K562 (cell line): ENCODE measurements around the gene TMPRSS5. TPM values are rescaled to one million over a fixed set of nuclear protein-coding genes. Genes with fewer than 3 reads are reported as not detected.
A peak's percentile ranks its signal among the peaks of the same experiment; 100 is the strongest.

Source experiments
- ATF2 ChIP-seq: sonication (generic); formaldehyde crosslinking; IDR thresholded peaks from 2 replicates; pipeline ENCODE4 v1.8.1; 2022; ENCODE audit warnings: missing genetic modification reagents
- ATF3 ChIP-seq, 2 experiments: fragments of 450-650 bp in 1 of 2; sonication (generic) in 1 of 2; formaldehyde crosslinking in 1 of 2; IDR thresholded peaks in 1 of 2; conservative IDR thresholded peaks in 1 of 2; 2 replicates each; pipeline versions ENCODE4 v1.6.1 to v1.8.1; 2016 to 2023; ENCODE audit warnings: mild to moderate bottlenecking in 2 of 2, moderate library complexity in 2 of 2, inconsistent platforms in 1 of 2, missing genetic modification reagents in 1 of 2
- CEBPB ChIP-seq: fragments of 450-650 bp; IDR thresholded peaks from 2 replicates; pipeline ENCODE4 v1.6.1; 2016; ENCODE audit warnings: missing genetic modification characterization, missing compliant biosample characterization
- CLOCK ChIP-seq: fragments of 250-450 bp; sonication (Bioruptor Pico); IDR thresholded peaks from 2 replicates; pipeline ENCODE4 v1.4.0; 2020; ENCODE audit warnings: mild to moderate bottlenecking, moderate library complexity, borderline replicate concordance
- EHMT2 ChIP-seq: fragments of 450-650 bp; IDR thresholded peaks from 2 replicates; pipeline ENCODE4 v1.6.1; 2018; ENCODE audit warnings: antibody characterized with exemption
- GTF2F1 ChIP-seq: IDR thresholded peaks from 2 replicates; pipeline ENCODE4 v1.6.1; 2011; ENCODE audit warnings: low read depth, low read length, improper control_type of control experiment
- HDAC1 ChIP-seq, 2 experiments: fragments of 450-650 bp; IDR thresholded peaks; 2 replicates each; pipeline ENCODE4 v1.6.1; 2016 to 2017; ENCODE audit warnings: inconsistent platforms in 1 of 2, mild to moderate bottlenecking in 1 of 2, moderate library complexity in 1 of 2
- IRF2 ChIP-seq: sonication (generic); formaldehyde crosslinking; IDR thresholded peaks from 2 replicates; pipeline ENCODE4 v1.8.1; 2022; ENCODE audit warnings: mild to moderate bottlenecking, missing genetic modification reagents
- KAT8 ChIP-seq: fragments of 450-650 bp; IDR thresholded peaks from 2 replicates; pipeline ENCODE4 v1.6.1; 2016; ENCODE audit warnings: low read depth, mild to moderate bottlenecking
- KLF13 ChIP-seq: fragments of 450-650 bp; IDR thresholded peaks from 2 replicates; pipeline ENCODE4 v1.6.1; 2016; ENCODE audit warnings: missing genetic modification characterization, low read depth, mild to moderate bottlenecking, missing compliant biosample characterization, moderate library complexity, borderline replicate concordance
- NCOR1 ChIP-seq: fragments of 450-650 bp; IDR thresholded peaks from 2 replicates; pipeline ENCODE4 v1.6.1; 2016; ENCODE audit warnings: mild to moderate bottlenecking, moderate library complexity
- NFE2L1 ChIP-seq: fragments of 450-650 bp; IDR thresholded peaks from 2 replicates; pipeline ENCODE4 v1.6.1; 2016; ENCODE audit warnings: missing genetic modification characterization, low read depth, mild to moderate bottlenecking, missing compliant biosample characterization, moderate library complexity, borderline replicate concordance
- NR2C1 ChIP-seq, 2 experiments: fragments of 450-650 bp; IDR thresholded peaks; 2 replicates each; pipeline ENCODE4 v1.6.1; 2017; ENCODE audit warnings: mild to moderate bottlenecking in 2 of 2, antibody characterized with exemption in 1 of 2, inconsistent platforms in 1 of 2, missing compliant biosample characterization in 1 of 2, missing genetic modification characterization in 1 of 2
- PHB2 ChIP-seq: fragments of 450-650 bp; IDR thresholded peaks from 2 replicates; pipeline ENCODE4 v1.6.1; 2017; ENCODE audit warnings: low read depth
- RBM15 ChIP-seq: fragments of 200-400 bp; formaldehyde crosslinking; IDR thresholded peaks from 2 replicates; pipeline ENCODE4 v1.6.1; 2018; ENCODE audit warnings: mild to moderate bottlenecking, low read length, moderate library complexity; ENCODE audit not compliant: insufficient read depth
- SUPT5H ChIP-seq: fragments of 450-650 bp; IDR thresholded peaks from 2 replicates; pipeline ENCODE4 v1.6.1; 2016
- TAF1 ChIP-seq: IDR thresholded peaks from 2 replicates; pipeline ENCODE4 v1.6.1; 2011; ENCODE audit warnings: mild to moderate bottlenecking, low read length, moderate library complexity; ENCODE audit not compliant: insufficient read depth, control insufficient read depth, severe bottlenecking; ENCODE audit errors: extremely low read depth
- ZMIZ1 ChIP-seq, 2 experiments: fragments of 150-350 bp in 1 of 2; IDR thresholded peaks; 2 replicates each; pipeline ENCODE4 v1.6.1; 2012 to 2016; ENCODE audit warnings: low read depth in 2 of 2, low read length in 2 of 2, mild to moderate bottlenecking in 1 of 2, moderate library complexity in 1 of 2
- polyA plus RNA-seq, 8 experiments: library from polyadenylated mRNA; depleted of rRNA in 4 of 8; stranded (reverse) in 5 of 8; unstranded in 3 of 8; fragments of >200 nt; fragmentation: Nextera tagmentation in 2 of 8; fragmentation: Illumina TruSeq in 1 of 8; extraction: Ambion mirVana in 2 of 8; extraction: Trizol in 1 of 8; gene quantifications; 2 replicates each; pipeline versions ENCODE4 v1.2.1 to v1.2.3, GENCODE V29; 2011 to 2014; ENCODE audit warnings: inconsistent platforms in 1 of 8, missing spikeins in 1 of 8
- total RNA-seq, 7 experiments: library from RNA; depleted of rRNA in 6 of 7; stranded (reverse); fragments of >200 nt in 6 of 7; fragmentation: Illumina TruSeq in 2 of 7; extraction: Trizol in 2 of 7; gene quantifications; 2 replicates each; pipeline versions ENCODE4 v1.2.1 to v1.2.3, GENCODE V29; 2011 to 2021; ENCODE audit warnings: low replicate concordance in 1 of 7

Gene TMPRSS5
- total and polyA plus RNA-seq, 9 of the 15 experiments (the other 6 are each of a cell fraction or from before 2014, with no cell fraction given): 0.07 to 0.49 (median 0.17) TPM; not detected in 1

- peak; percentile 49; the same call in 1 of the 2 replicates for TF ChIP-seq NR2C1 (IDR thresholded peaks at IDR 0.05)
- TF ChIP-seq NR2C1 (tag; IDR thresholded peaks at IDR 0.05): no peak
- no peak for TF ChIP-seq NCOR1
- TF ChIP-seq SUPT5H: no peak
- TF ChIP-seq PHB2: no peak
- no peak for TF ChIP-seq KLF13 (tag)
- TF ChIP-seq CLOCK (CRISPR knock-in tag): no peak
- TF ChIP-seq IRF2 (CRISPR knock-in tag): no peak
- peak; percentile 95 for TF ChIP-seq ATF3 (IDR thresholded peaks at IDR 0.05)
- no peak for TF ChIP-seq ATF3 (CRISPR knock-in tag; conservative IDR thresholded peaks at IDR 0.05)
- no peak for TF ChIP-seq KAT8
- TF ChIP-seq ZMIZ1 (IDR thresholded peaks at IDR 0.05; ENCODE audit: low read depth in 2 of 2, low read length in 2 of 2): no peak
- no peak for TF ChIP-seq TAF1
- no peak for TF ChIP-seq CEBPB (tag)
- no peak for TF ChIP-seq HDAC1 (IDR thresholded peaks at IDR 0.05)
- no peak for TF ChIP-seq ATF2 (CRISPR knock-in tag)
- TF ChIP-seq GTF2F1: no peak
- no peak; the same call in 1 of the 2 replicates for TF ChIP-seq EHMT2
- TF ChIP-seq RBM15: no peak
- TF ChIP-seq NFE2L1 (tag): no peak
Observed at GRCh38 chr11:113664069-113664980, 41.8 kb downstream of the TMPRSS5 start (continued).
